Right lobe of liver (tissue), 4 donors: ENCODE data around the gene CCDC88C.

Experiments used
- CTCF ChIP-seq, 4 donors: fragments of 200-600 bp in 3 of 4; fragments of 450-650 bp in 1 of 4; IDR thresholded peaks; one replicate each; pipeline versions ENCODE4 v1.5.1 to v1.8.0; 2016 to 2022; ENCODE audit warnings: antibody characterized with exemption in 4 of 4, mild to moderate bottlenecking in 2 of 4
- POLR2A ChIP-seq: fragments of 450-650 bp; IDR thresholded peaks from one replicate; pipeline ENCODE4 v1.6.1; 2017; ENCODE audit warnings: antibody characterized with exemption, mild to moderate bottlenecking
- donor health status: DM: no; HTN: no; CAD: no.
- donor health status: DM: no; HTN: no; CAD: no.
- donor health status: DM: no; HTN: yes; CAD: no.

GRCh38 chr14:91272341-91273272 is 145.0 kb downstream of the CCDC88C start:
- TF ChIP-seq CTCF (IDR thresholded peaks at IDR 0.05) (no peak), POLR2A (no peak)
